Loucy (cell line): ENCODE data around the gene ASTN2.

Experiments used
- CTCF ChIP-seq: fragments of 200-600 bp; sonication (generic); conservative IDR thresholded peaks from 2 replicates; pipeline ENCODE4 v1.5.1; 2014; ENCODE audit warnings: mild to moderate bottlenecking, antibody characterized with exemption, low read length
- EZH2phosphoT487 ChIP-seq: fragments of 200-600 bp; IDR thresholded peaks from 2 replicates; pipeline ENCODE4 v1.6.1; 2018; ENCODE audit warnings: antibody characterized with exemption, mild to moderate bottlenecking, moderate library complexity, borderline replicate concordance

GRCh38 chr9:116558035-116558434 is 856.8 kb downstream of the ASTN2 start:
- TF ChIP-seq CTCF (no peak), EZH2phosphoT487 (no peak)
